GM12878 (cell line): ENCODE results near the gene DIS3L.

Source experiments
- BCL11A ChIP-seq: IDR thresholded peaks from 2 replicates; pipeline ENCODE4 v1.6.1; 2011; ENCODE audit warnings: low read depth, low read length
- CBFB ChIP-seq: IDR thresholded peaks from 2 replicates; pipeline ENCODE4 v1.6.1; 2016; ENCODE audit warnings: antibody characterized with exemption, low read depth
- CHD4 ChIP-seq: fragments of 200-600 bp; sonication (generic); IDR thresholded peaks from 2 replicates; pipeline ENCODE4 v1.6.1; 2016; ENCODE audit warnings: mild to moderate bottlenecking
- CTCF ChIP-seq, 3 experiments: IDR thresholded peaks in 2 of 3; conservative IDR thresholded peaks in 1 of 3; 2 replicates each; pipeline ENCODE4 v1.5.1; 2011; ENCODE audit warnings: low read depth in 3 of 3, low read length in 3 of 3, mild to moderate bottlenecking in 3 of 3, control low read depth in 2 of 3, moderate library complexity in 2 of 3, inconsistent platforms in 1 of 3, mixed read lengths in 1 of 3; ENCODE audit not compliant: control insufficient read depth in 2 of 3, insufficient read depth in 1 of 3; ENCODE audit errors: extremely low read depth in 1 of 3
- DPF2 ChIP-seq: fragments of 450-650 bp; IDR thresholded peaks from 2 replicates; pipeline ENCODE4 v1.6.1; 2017; ENCODE audit warnings: mild to moderate bottlenecking
- HDAC2 ChIP-seq: fragments of 200-600 bp; sonication (generic); IDR thresholded peaks from 2 replicates; pipeline ENCODE4 v1.6.1; 2017
- POLR2A ChIP-seq: IDR thresholded peaks from 2 replicates; pipeline ENCODE4 v1.6.1; 2011; ENCODE audit warnings: low read depth, mild to moderate bottlenecking, low read length
- POLR2AphosphoS5 ChIP-seq: IDR thresholded peaks from 2 replicates; pipeline ENCODE4 v1.6.1; 2011; ENCODE audit warnings: mild to moderate bottlenecking, low read length, inconsistent platforms
- YY1 ChIP-seq: IDR thresholded peaks from 2 replicates; pipeline ENCODE4 v1.6.1; 2011; ENCODE audit warnings: low read depth, mild to moderate bottlenecking, low read length

- TF ChIP-seq CHD4 (no peak), YY1 (no peak), POLR2AphosphoS5 (no peak), HDAC2 (no peak), POLR2A (no peak), CTCF (IDR thresholded peaks at IDR 0.05 in 2 of 3, conservative IDR thresholded peaks at IDR 0.05 in 1 of 3; ENCODE audit: control insufficient read depth in 2 of 3, extremely low read depth in 1 of 3, insufficient read depth in 1 of 3, low read depth in 3 of 3, low read length in 3 of 3) (no peak), CBFB (no peak), DPF2 (no peak), BCL11A (no peak)
These were observed 2.9 kb upstream of the DIS3L start for GRCh38 chr15:66290518-66290917.
